ENCODE data around the gene ANKRD52. TPM values are rescaled to one million over a fixed set of nuclear protein-coding genes. Genes with fewer than 3 reads are reported as not detected.

Gene ANKRD52
- total and polyA plus RNA-seq, 9 of the 15 experiments (the other 6 are each of a cell fraction or from before 2014, with no cell fraction given), result 0.52 to 46.8 (median 7.9) TPM

- TF ChIP-seq ZBTB33 (CRISPR knock-in tag; IDR thresholded peaks at IDR 0.05) (no peak), SMAD2 (IDR thresholded peaks at IDR 0.05; ENCODE audit: low read depth, low read length) (no peak), ZBTB9 (CRISPR knock-in tag; IDR thresholded peaks at IDR 0.05) (no peak), NR2C2 (CRISPR knock-in tag; IDR thresholded peaks at IDR 0.05) (no peak), NR2C2 (tag; IDR thresholded peaks at IDR 0.05) (no peak), ZNF76 (CRISPR knock-in tag; IDR thresholded peaks at IDR 0.05; ENCODE audit: borderline replicate concordance) (no peak), BDP1 (IDR thresholded peaks at IDR 0.05; ENCODE audit: insufficient read depth, insufficient read length) (no peak), ZBTB2 (IDR thresholded peaks at IDR 0.05) (no peak), SLC30A9 (CRISPR knock-in tag; IDR thresholded peaks at IDR 0.05) (no peak), SAFB2 (IDR thresholded peaks at IDR 0.05; ENCODE audit: borderline replicate concordance, low read depth, low read length, severe bottlenecking) (no peak), ZNF318 (IDR thresholded peaks at IDR 0.05; ENCODE audit: borderline replicate concordance in 1 of 2, low read depth in 1 of 2) (no peak), E2F1 (CRISPR knock-in tag; IDR thresholded peaks at IDR 0.05) (no peak)
These were observed 51.6 kb downstream of the ANKRD52 start (continued) for GRCh38 chr12:56206452-56207166.

All from K562 (cell line).